Activated CD8-positive, alpha-beta T cell treated with anti-CD3 and anti-CD28 coated beads, Interleukin-2, amount 10 ng/mL, durations not matched to agents 7 days and 5 days (primary cell): ENCODE data around the gene NRG3. TPM values are rescaled to one million over a fixed set of nuclear protein-coding genes. Genes with fewer than 3 reads are reported as not detected.

ENCODE experiments used
- ATAC-seq: fragments of 150-1000 bp; cut with Tn5 transposase; one replicate; pipeline ENCODE4 v1.10.0; 2021; ENCODE audit warnings: moderate library complexity
- CTCF ChIA-PET: fragments of 350-600 bp; sonication (Branson Sonifier 250); formaldehyde crosslinking; loops from one replicate; lab custom pipeline; 2021; ENCODE audit warnings: antibody characterized with exemption; lab: Charles Lee
- POLR2A ChIA-PET: fragments of 350-600 bp; sonication (Branson Sonifier 250); formaldehyde crosslinking; loops from one replicate; lab custom pipeline; 2021; ENCODE audit warnings: antibody characterized with exemption; lab: Charles Lee
- DNase-seq: peaks from one replicate; pipeline ENCODE4 v3.0.0-alpha.2; 2020
- H3K27ac Mint-ChIP-seq: one replicate; pipeline ENCODE4 v1.8.0; 2021; ENCODE audit warnings: mild to moderate bottlenecking, mixed read lengths
- H3K27me3 Mint-ChIP-seq: one replicate; pipeline ENCODE4 v1.8.0; 2021; ENCODE audit warnings: low read depth, mixed read lengths
- H3K36me3 Mint-ChIP-seq: one replicate; pipeline ENCODE4 v1.8.0; 2021; ENCODE audit warnings: low read depth, mixed read lengths
- H3K4me1 Mint-ChIP-seq: one replicate; pipeline ENCODE4 v1.8.0; 2021; ENCODE audit warnings: low read depth, mixed read lengths
- H3K4me3 Mint-ChIP-seq: one replicate; pipeline ENCODE4 v1.8.0; 2021; ENCODE audit warnings: mild to moderate bottlenecking, mixed read lengths
- H3K9me3 Mint-ChIP-seq: one replicate; pipeline ENCODE4 v1.8.0; 2022; ENCODE audit warnings: mixed read lengths; ENCODE audit not compliant: insufficient read depth
- total RNA-seq, 2 experiments: library from RNA; stranded (reverse); gene quantifications; one replicate each; pipeline ENCODE4 v1.2.3, GENCODE V29; 2021

Gene NRG3
- total RNA-seq, 2 experiments from 2014 or later = not detected

- ATAC-seq = no peak
- Mint-ChIP-seq H3K27ac (no peak overlapping the region), H3K4me1 (no peaks in the 10 kb centered on the region), H3K36me3 (no peaks in the 10 kb centered on the region), H3K9me3 (no peaks in the 10 kb centered on the region), H3K4me3 (no peak overlapping the region), H3K27me3 (no peaks in the 10 kb centered on the region)
- POLR2A ChIA-PET = no interaction called here
- DNase-seq = no peak
- CTCF ChIA-PET = no interaction called here
Observed at GRCh38 chr10:82194419-82194818, 319.4 kb downstream of the NRG3 start.

GRCh38 chr10:82206831-82207230 is 331.8 kb downstream of the NRG3 start:
- H3K4me3 Mint-ChIP-seq = no peak overlapping the region
- H3K9me3 Mint-ChIP-seq = no peaks in the 10 kb centered on the region
- no peak for DNase-seq
- POLR2A ChIA-PET = no interaction called here
- CTCF ChIA-PET = no interaction called here
- H3K4me1 Mint-ChIP-seq = no peaks in the 10 kb centered on the region
- no peak for ATAC-seq
- H3K27me3 Mint-ChIP-seq = no peaks in the 10 kb centered on the region
- H3K27ac Mint-ChIP-seq = no peak overlapping the region
- H3K36me3 Mint-ChIP-seq = no peaks in the 10 kb centered on the region

- ChIA-PET POLR2A (no interaction called here), CTCF (no interaction called here)
- Mint-ChIP-seq H3K36me3 (no peaks in the 10 kb centered on the region), H3K27ac (no peak overlapping the region), H3K27me3 (no peaks in the 10 kb centered on the region), H3K4me3 (no peak overlapping the region), H3K4me1 (no peaks in the 10 kb centered on the region), H3K9me3 (no peaks in the 10 kb centered on the region)
- no peak for ATAC-seq
- no peak for DNase-seq
Observed at GRCh38 chr10:82208726-82209125, 333.7 kb downstream of the NRG3 start.

- Mint-ChIP-seq H3K9me3 (no peaks in the 10 kb centered on the region), H3K4me1 (no peaks in the 10 kb centered on the region), H3K4me3 (no peak overlapping the region), H3K27ac (no peak overlapping the region), H3K27me3 (no peaks in the 10 kb centered on the region), H3K36me3 (no peaks in the 10 kb centered on the region)
- DNase-seq (no peak), ATAC-seq (no peak)
- CTCF ChIA-PET = no interaction called here
- POLR2A ChIA-PET = no interaction called here
Observed at GRCh38 chr10:82210331-82210730, 335.3 kb downstream of the NRG3 start.

- ChIA-PET POLR2A (no interaction called here), CTCF (no interaction called here)
- H3K27me3 Mint-ChIP-seq = no peaks in the 10 kb centered on the region
- H3K9me3 Mint-ChIP-seq = no peaks in the 10 kb centered on the region
- no peak for DNase-seq
- H3K4me1 Mint-ChIP-seq = no peaks in the 10 kb centered on the region
- H3K36me3 Mint-ChIP-seq = no peaks in the 10 kb centered on the region
- H3K27ac Mint-ChIP-seq = no peak overlapping the region
- H3K4me3 Mint-ChIP-seq = no peak overlapping the region
- ATAC-seq = no peak
Observed at GRCh38 chr10:82211346-82211745, 336.4 kb downstream of the NRG3 start.

GRCh38 chr10:82212753-82213152 is 337.8 kb downstream of the NRG3 start:
- DNase-seq (no peak), ATAC-seq (no peak)
- POLR2A ChIA-PET = no interaction called here
- Mint-ChIP-seq H3K4me1 (no peaks in the 10 kb centered on the region), H3K27ac (no peak overlapping the region), H3K4me3 (no peak overlapping the region), H3K27me3 (no peaks in the 10 kb centered on the region), H3K36me3 (no peaks in the 10 kb centered on the region), H3K9me3 (no peaks in the 10 kb centered on the region)
- CTCF ChIA-PET = no interaction called here

- ChIA-PET CTCF (no interaction called here), POLR2A (no interaction called here)
- Mint-ChIP-seq H3K4me3 (no peak overlapping the region), H3K36me3 (no peaks in the 10 kb centered on the region), H3K27me3 (no peaks in the 10 kb centered on the region), H3K27ac (no peak overlapping the region), H3K4me1 (no peaks in the 10 kb centered on the region), H3K9me3 (no peaks in the 10 kb centered on the region)
- ATAC-seq (no peak), DNase-seq (no peak)
Observed at GRCh38 chr10:82213784-82214183, 338.8 kb downstream of the NRG3 start.

- ATAC-seq = no peak
- no peaks in the 10 kb centered on the region for H3K9me3 Mint-ChIP-seq
Observed at GRCh38 chr10:82221056-82221455, 346.1 kb downstream of the NRG3 start.

GRCh38 chr10:82221601-82222149 is 346.7 kb downstream of the NRG3 start:
- Mint-ChIP-seq H3K27ac (no peak overlapping the region), H3K9me3 (no peaks in the 10 kb centered on the region), H3K27me3 (no peaks in the 10 kb centered on the region), H3K4me3 (no peak overlapping the region), H3K36me3 (no peaks in the 10 kb centered on the region), H3K4me1 (no peaks in the 10 kb centered on the region)
- POLR2A ChIA-PET = no interaction called here
- DNase-seq (no peak), ATAC-seq (no peak)
- CTCF ChIA-PET = no interaction called here

More at GRCh38 chr10:82221056-82221455, 346.1 kb downstream of the NRG3 start:
- ChIA-PET POLR2A (no interaction called here), CTCF (no interaction called here)
- Mint-ChIP-seq H3K27ac (no peak overlapping the region), H3K4me1 (no peaks in the 10 kb centered on the region), H3K4me3 (no peak overlapping the region), H3K27me3 (no peaks in the 10 kb centered on the region), H3K36me3 (no peaks in the 10 kb centered on the region)
- DNase-seq = no peak

GRCh38 chr10:82228701-82229100 is 353.7 kb downstream of the NRG3 start:
- no peaks in the 10 kb centered on the region for H3K36me3 Mint-ChIP-seq
- no peak overlapping the region for H3K27ac Mint-ChIP-seq
- DNase-seq (no peak), ATAC-seq (no peak)
- peaks cover 10% of the 10 kb centered on the region for H3K9me3 Mint-ChIP-seq
- CTCF ChIA-PET = no interaction called here
- no peaks in the 10 kb centered on the region for H3K27me3 Mint-ChIP-seq
- no peak overlapping the region for H3K4me3 Mint-ChIP-seq
- H3K4me1 Mint-ChIP-seq = no peaks in the 10 kb centered on the region
- POLR2A ChIA-PET = no interaction called here

GRCh38 chr10:82234173-82234572 is 359.2 kb downstream of the NRG3 start:
- ChIA-PET POLR2A (no interaction called here), CTCF (no interaction called here)

GRCh38 chr10:82236084-82236731 is 361.2 kb downstream of the NRG3 start:
- Mint-ChIP-seq H3K27me3 (no peaks in the 10 kb centered on the region), H3K4me3 (no peak overlapping the region), H3K9me3 (peaks cover 3% of the 10 kb centered on the region), H3K4me1 (no peaks in the 10 kb centered on the region), H3K27ac (no peak overlapping the region), H3K36me3 (no peaks in the 10 kb centered on the region)
- DNase-seq (no peak), ATAC-seq (no peak)
- POLR2A ChIA-PET = no interaction called here
- CTCF ChIA-PET = no interaction called here

More at GRCh38 chr10:82234173-82234572, 359.2 kb downstream of the NRG3 start:
- Mint-ChIP-seq H3K27me3 (no peaks in the 10 kb centered on the region), H3K27ac (no peak overlapping the region), H3K4me1 (no peaks in the 10 kb centered on the region), H3K36me3 (no peaks in the 10 kb centered on the region), H3K4me3 (no peak overlapping the region), H3K9me3 (peaks cover 3% of the 10 kb centered on the region)
- DNase-seq = no peak
- ATAC-seq = no peak

- Mint-ChIP-seq H3K27me3 (no peaks in the 10 kb centered on the region), H3K36me3 (no peaks in the 10 kb centered on the region), H3K4me1 (no peaks in the 10 kb centered on the region), H3K4me3 (no peak overlapping the region), H3K27ac (no peak overlapping the region), H3K9me3 (peaks cover 2% of the 10 kb centered on the region)
- ChIA-PET CTCF (no interaction called here), POLR2A (no interaction called here)
- ATAC-seq (no peak), DNase-seq (no peak)
Observed at GRCh38 chr10:82238291-82238690, 363.3 kb downstream of the NRG3 start.
